ENCODE data around the gene MYO9A.

Gene MYO9A

GRCh38 chr15:71781179-71781964 is 336.6 kb downstream of the MYO9A start:
- Mint-ChIP-seq H3K36me3 (ENCODE audit: low read depth) (no peaks in the 10 kb centered on the region), H3K27ac (peak overlapping the region; percentile 60), H3K4me1 (ENCODE audit: low read depth) (peaks cover 17% of the 10 kb centered on the region), H3K4me3 (peak overlapping the region; percentile 3), H3K27me3 (ENCODE audit: low read depth) (peaks cover 8% of the 10 kb centered on the region), H3K9me3 (no peaks in the 10 kb centered on the region)
- peak; percentile 30 for DNase-seq (ENCODE audit: low spot score)

GRCh38 chr15:71780115-71780976 is 337.6 kb downstream of the MYO9A start:
- peaks cover 17% of the 10 kb centered on the region for H3K4me1 Mint-ChIP-seq (ENCODE audit: low read depth)
- H3K9me3 Mint-ChIP-seq: no peaks in the 10 kb centered on the region
- peak overlapping the region; percentile 76 for H3K27ac Mint-ChIP-seq
- peak overlapping the region; percentile 37 for H3K4me3 Mint-ChIP-seq
- no peaks in the 10 kb centered on the region for H3K36me3 Mint-ChIP-seq (ENCODE audit: low read depth)
- peak; percentile 25 for DNase-seq (ENCODE audit: low spot score)
- H3K27me3 Mint-ChIP-seq (ENCODE audit: low read depth): peaks cover 6% of the 10 kb centered on the region

- no peak overlapping the region for H3K4me3 Mint-ChIP-seq
- H3K9me3 Mint-ChIP-seq: no peaks in the 10 kb centered on the region
- H3K27ac Mint-ChIP-seq: no peak overlapping the region
- peaks cover 17% of the 10 kb centered on the region for H3K4me1 Mint-ChIP-seq (ENCODE audit: low read depth)
- H3K36me3 Mint-ChIP-seq (ENCODE audit: low read depth): no peaks in the 10 kb centered on the region
- DNase-seq (ENCODE audit: low spot score): no peak
- H3K27me3 Mint-ChIP-seq (ENCODE audit: low read depth): no peaks in the 10 kb centered on the region
Measured at GRCh38 chr15:71779073-71779797, 338.7 kb downstream of the MYO9A start.

- Mint-ChIP-seq H3K4me3 (no peak overlapping the region), H3K9me3 (no peaks in the 10 kb centered on the region), H3K36me3 (ENCODE audit: low read depth) (no peaks in the 10 kb centered on the region), H3K27me3 (ENCODE audit: low read depth) (no peaks in the 10 kb centered on the region), H3K4me1 (ENCODE audit: low read depth) (peaks cover 17% of the 10 kb centered on the region), H3K27ac (no peak overlapping the region)
- DNase-seq (ENCODE audit: low spot score): no peak
Measured at GRCh38 chr15:71777216-71777943, 340.6 kb downstream of the MYO9A start.

- Mint-ChIP-seq H3K4me1 (ENCODE audit: low read depth) (peaks cover 13% of the 10 kb centered on the region), H3K4me3 (no peak overlapping the region), H3K27me3 (ENCODE audit: low read depth) (peaks cover 2% of the 10 kb centered on the region), H3K36me3 (ENCODE audit: low read depth) (no peaks in the 10 kb centered on the region), H3K27ac (no peak overlapping the region), H3K9me3 (no peaks in the 10 kb centered on the region)
- DNase-seq (ENCODE audit: low spot score): no peak
Measured at GRCh38 chr15:71776304-71776703, 341.6 kb downstream of the MYO9A start.

GRCh38 chr15:71775856-71776255 is 342.1 kb downstream of the MYO9A start:
- Mint-ChIP-seq H3K27ac (no peak overlapping the region), H3K27me3 (ENCODE audit: low read depth) (peaks cover 2% of the 10 kb centered on the region), H3K9me3 (no peaks in the 10 kb centered on the region), H3K36me3 (ENCODE audit: low read depth) (no peaks in the 10 kb centered on the region), H3K4me1 (ENCODE audit: low read depth) (peaks cover 10% of the 10 kb centered on the region), H3K4me3 (no peak overlapping the region)
- DNase-seq (ENCODE audit: low spot score): no peak

GRCh38 chr15:71773206-71773859 is 344.6 kb downstream of the MYO9A start:
- Mint-ChIP-seq H3K27ac (no peak overlapping the region), H3K4me3 (no peak overlapping the region), H3K27me3 (ENCODE audit: low read depth) (peaks cover 4% of the 10 kb centered on the region), H3K36me3 (ENCODE audit: low read depth) (no peaks in the 10 kb centered on the region), H3K4me1 (ENCODE audit: low read depth) (no peaks in the 10 kb centered on the region), H3K9me3 (no peaks in the 10 kb centered on the region)
- no peak for DNase-seq (ENCODE audit: low spot score)
